ENCODE data around the gene TRIM3.

DNA sequence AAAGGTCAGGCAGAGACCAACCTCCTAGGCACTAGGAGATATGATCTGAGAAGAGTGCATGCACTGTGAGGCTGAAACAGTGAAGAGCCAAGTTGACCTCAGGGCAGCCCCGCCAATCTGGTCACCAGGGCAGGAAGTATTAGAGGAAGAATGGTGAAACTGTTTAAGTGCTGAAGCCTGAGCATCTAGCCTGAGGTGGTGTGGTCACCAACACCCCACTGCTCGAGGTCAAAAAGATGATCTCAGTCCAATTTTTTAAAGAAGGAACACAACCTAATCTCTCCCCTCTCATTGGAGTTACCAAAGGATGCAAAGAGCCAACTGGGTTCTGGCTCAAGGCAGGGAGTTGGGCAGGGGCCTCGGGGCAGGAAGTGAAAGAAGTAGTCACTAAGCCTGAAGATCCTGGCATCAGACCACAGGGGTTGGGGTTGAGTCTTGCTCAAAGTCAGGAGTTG, 58.8 kb downstream of the TRIM3 start:
- TF ChIP-seq FOXP2 (optimal IDR thresholded peaks at IDR 0.05; ENCODE audit: control extremely low read depth, extremely low read length, insufficient read depth) (no peak), POLR2AphosphoS5 (IDR thresholded peaks at IDR 0.05; ENCODE audit: borderline replicate concordance, low read depth, low read length) (no peak), EZH2 (IDR thresholded peaks at IDR 0.05) (no peak)
